Caco-2 (cell line): ENCODE results near the gene PAPPA2. TPM values are rescaled to one million over a fixed set of nuclear protein-coding genes. Genes with fewer than 3 reads are reported as not detected.

ENCODE experiments used
- BruUV-seq: library from RNA; stranded (reverse); fragments of 400-500 nt; replicated peaks from 2 replicates; lab custom pipeline; 2021; lab: Mats Ljungman, UMichigan
- CTCF ChIA-PET: fragments of 300-600 bp; sonication (Branson Sonifier 250); formaldehyde crosslinking; loops from one replicate; lab custom pipeline; 2022; ENCODE audit warnings: antibody characterized with exemption; lab: Charles Lee
- POLR2A ChIA-PET: fragments of 300-600 bp; sonication (Branson Sonifier 250); formaldehyde crosslinking; loops from one replicate; lab custom pipeline; 2022; ENCODE audit warnings: antibody characterized with exemption; lab: Charles Lee
- DNase-seq, 2 experiments: peaks; one replicate each; pipeline versions ENCODE4 v3.0.0 to v3.0.0-alpha.2; 2020 to 2022
- H3K27me3 ChIP-seq: replicated peaks from 2 replicates; pipeline ENCODE4 v1.6.0; 2011; ENCODE audit warnings: low read length; ENCODE audit not compliant: control insufficient read depth, insufficient read depth
- H3K36me3 ChIP-seq: 2 replicates; pipeline ENCODE4 v1.5.1; 2011; ENCODE audit warnings: low read length; ENCODE audit not compliant: control insufficient read depth, insufficient read depth
- H3K4me1 ChIP-seq: fragments of 250-450 bp; sonication (Bioruptor Pico); 2 replicates; pipeline ENCODE4 v1.5.1; 2020; ENCODE audit warnings: mild to moderate bottlenecking
- H3K4me3 ChIP-seq: 2 replicates; pipeline ENCODE4 v1.5.1; 2011; ENCODE audit warnings: low read depth, mild to moderate bottlenecking, control low read depth, low read length
- H3K9me3 ChIP-seq: fragments of 250-450 bp; sonication (Bioruptor Pico); 2 replicates; pipeline ENCODE4 v1.5.1; 2020; ENCODE audit warnings: mild to moderate bottlenecking, moderate library complexity
- H3K27ac Mint-ChIP-seq: one replicate; pipeline ENCODE4 v1.8.0; 2022; ENCODE audit warnings: mixed read lengths; ENCODE audit not compliant: unreplicated experiment
- H3K27me3 Mint-ChIP-seq: one replicate; pipeline ENCODE4 v1.8.0; 2022; ENCODE audit warnings: mixed read lengths; ENCODE audit not compliant: insufficient read depth, unreplicated experiment
- H3K36me3 Mint-ChIP-seq: one replicate; pipeline ENCODE4 v1.8.0; 2022; ENCODE audit warnings: mild to moderate bottlenecking, mixed read lengths; ENCODE audit not compliant: insufficient read depth, unreplicated experiment
- H3K4me1 Mint-ChIP-seq: one replicate; pipeline ENCODE4 v1.8.0; 2022; ENCODE audit warnings: low read depth, mixed read lengths; ENCODE audit not compliant: unreplicated experiment
- H3K4me3 Mint-ChIP-seq: one replicate; pipeline ENCODE4 v1.8.0; 2022; ENCODE audit warnings: mild to moderate bottlenecking, moderate library complexity, mixed read lengths; ENCODE audit not compliant: unreplicated experiment
- H3K9me3 Mint-ChIP-seq: one replicate; pipeline ENCODE4 v1.8.0; 2022; ENCODE audit warnings: mixed read lengths; ENCODE audit not compliant: unreplicated experiment
- intact Hi-C: fragments of 100-400 bp; cut with micrococcal nuclease; formaldehyde crosslinking; loops from one replicate; pipeline ENCODE4 v1.10.0; 2022; ENCODE audit not compliant: unreplicated experiment
- total RNA-seq: library from RNA; stranded (reverse); gene quantifications from 2 replicates; pipeline ENCODE4 v1.2.3, GENCODE V29; 2022
- TF ChIP-seq, protein P1 (sequence below), 2 experiments: fragments of 200-600 bp in 1 of 2; IDR thresholded peaks; 1 replicate in 1 of 2; 2 replicates in 1 of 2; pipeline versions ENCODE4 v1.5.1 to v1.8.0; 2011 to 2022; ENCODE audit warnings: antibody characterized with exemption in 1 of 2, control low read depth in 1 of 2, inconsistent platforms in 1 of 2, low read depth in 1 of 2, low read length in 1 of 2, mild to moderate bottlenecking in 1 of 2, moderate library complexity in 1 of 2; ENCODE audit not compliant: insufficient read depth in 1 of 2, severe bottlenecking in 1 of 2, unreplicated experiment in 1 of 2

PAPPA2 gene
- total RNA-seq, 1 experiment from 2014 or later = 0.18 TPM

GRCh38 chr1:176696109-176696508, 233.1 kb downstream of the PAPPA2 start:
- Histone ChIP-seq H3K27me3 (no peaks in the 10 kb centered on the region), H3K36me3 (no peaks in the 10 kb centered on the region), H3K4me1 (no peaks in the 10 kb centered on the region), H3K9me3 (no peaks in the 10 kb centered on the region), H3K4me3 (no peak overlapping the region)
- intact Hi-C loops = no loop called here
- Mint-ChIP-seq H3K27ac (no peak overlapping the region), H3K36me3 (no peaks in the 10 kb centered on the region), H3K4me3 (no peak overlapping the region), H3K9me3 (no peaks in the 10 kb centered on the region), H3K27me3 (peaks cover 9% of the 10 kb centered on the region), H3K4me1 (no peaks in the 10 kb centered on the region)
- POLR2A ChIA-PET = no interaction called here
- CTCF ChIA-PET = interaction anchor here (0.6 kb wide), 1 partner anchor 422 kb away, joined by 3 read pairs; no protein-coding TSS in a partner anchor
- TF ChIP-seq, protein P1, sequence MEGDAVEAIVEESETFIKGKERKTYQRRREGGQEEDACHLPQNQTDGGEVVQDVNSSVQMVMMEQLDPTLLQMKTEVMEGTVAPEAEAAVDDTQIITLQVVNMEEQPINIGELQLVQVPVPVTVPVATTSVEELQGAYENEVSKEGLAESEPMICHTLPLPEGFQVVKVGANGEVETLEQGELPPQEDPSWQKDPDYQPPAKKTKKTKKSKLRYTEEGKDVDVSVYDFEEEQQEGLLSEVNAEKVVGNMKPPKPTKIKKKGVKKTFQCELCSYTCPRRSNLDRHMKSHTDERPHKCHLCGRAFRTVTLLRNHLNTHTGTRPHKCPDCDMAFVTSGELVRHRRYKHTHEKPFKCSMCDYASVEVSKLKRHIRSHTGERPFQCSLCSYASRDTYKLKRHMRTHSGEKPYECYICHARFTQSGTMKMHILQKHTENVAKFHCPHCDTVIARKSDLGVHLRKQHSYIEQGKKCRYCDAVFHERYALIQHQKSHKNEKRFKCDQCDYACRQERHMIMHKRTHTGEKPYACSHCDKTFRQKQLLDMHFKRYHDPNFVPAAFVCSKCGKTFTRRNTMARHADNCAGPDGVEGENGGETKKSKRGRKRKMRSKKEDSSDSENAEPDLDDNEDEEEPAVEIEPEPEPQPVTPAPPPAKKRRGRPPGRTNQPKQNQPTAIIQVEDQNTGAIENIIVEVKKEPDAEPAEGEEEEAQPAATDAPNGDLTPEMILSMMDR (IDR thresholded peaks at IDR 0.05; ENCODE audit: insufficient read depth in 1 of 2, low read depth in 1 of 2, low read length in 1 of 2, severe bottlenecking in 1 of 2, unreplicated experiment in 1 of 2) = no peak
- no TSS peak for BruUV-seq
- DNase-seq = no peak

DNA sequence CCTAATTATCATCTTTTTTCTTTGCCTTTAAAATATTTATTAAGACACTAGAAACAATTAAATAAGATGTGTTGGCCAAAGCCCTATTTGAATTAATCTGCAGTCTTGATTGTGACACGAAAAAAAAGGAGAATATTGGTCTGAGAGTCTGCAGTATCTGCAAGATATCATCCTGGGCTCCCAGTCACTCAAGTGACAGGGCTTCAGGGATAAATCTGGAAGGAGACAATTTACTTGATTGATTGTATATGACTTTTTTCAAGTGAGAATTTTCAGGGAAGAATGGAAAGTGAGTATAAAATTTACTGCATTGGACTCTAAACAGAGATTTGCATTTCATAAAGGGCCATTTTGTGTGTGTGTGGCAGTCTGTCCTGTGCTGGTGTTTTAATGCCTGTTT, 233.7 kb downstream of the PAPPA2 start:
- TF ChIP-seq, protein P1 (IDR thresholded peaks at IDR 0.05; ENCODE audit: insufficient read depth in 1 of 2, low read depth in 1 of 2, low read length in 1 of 2, severe bottlenecking in 1 of 2, unreplicated experiment in 1 of 2) = no peak
- ChIA-PET POLR2A (no interaction called here), CTCF (no interaction called here)
- no peaks in the 10 kb centered on the region for H3K9me3 Mint-ChIP-seq
- intact Hi-C loops = no loop called here
- Histone ChIP-seq H3K36me3 (no peaks in the 10 kb centered on the region), H3K4me1 (no peaks in the 10 kb centered on the region), H3K9me3 (no peaks in the 10 kb centered on the region), H3K27me3 (no peaks in the 10 kb centered on the region), H3K4me3 (no peak overlapping the region)
- no peak overlapping the region for H3K4me3 Mint-ChIP-seq
- peaks cover 9% of the 10 kb centered on the region for H3K27me3 Mint-ChIP-seq
- no peak overlapping the region for H3K27ac Mint-ChIP-seq
- no TSS peak for BruUV-seq
- no peak for DNase-seq
- H3K4me1 Mint-ChIP-seq = no peaks in the 10 kb centered on the region
- H3K36me3 Mint-ChIP-seq = no peaks in the 10 kb centered on the region

DNA sequence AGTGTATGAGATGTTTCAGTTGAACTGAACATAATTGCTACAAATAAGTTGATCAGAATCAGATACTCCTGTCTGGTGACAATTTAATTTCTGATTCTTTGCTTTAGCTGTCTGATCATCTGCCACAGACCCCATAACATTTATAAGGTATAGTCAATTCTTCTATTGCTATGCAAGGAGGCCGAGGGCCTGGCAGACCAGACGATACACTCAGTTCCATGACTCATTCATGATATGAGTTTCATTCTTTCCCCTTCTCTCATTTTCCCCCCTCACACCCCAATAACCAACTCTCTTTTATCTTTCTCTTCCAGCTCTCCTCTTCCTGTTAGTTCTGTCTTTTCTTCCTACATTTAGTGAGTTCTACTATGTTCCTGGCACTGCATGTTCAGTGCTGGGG, 236.8 kb downstream of the PAPPA2 start:
- Histone ChIP-seq H3K36me3 (no peaks in the 10 kb centered on the region), H3K4me1 (no peaks in the 10 kb centered on the region), H3K27me3 (no peaks in the 10 kb centered on the region), H3K4me3 (no peak overlapping the region), H3K9me3 (no peaks in the 10 kb centered on the region)
- H3K27me3 Mint-ChIP-seq = peaks cover 5% of the 10 kb centered on the region
- no peaks in the 10 kb centered on the region for H3K36me3 Mint-ChIP-seq
- no peaks in the 10 kb centered on the region for H3K9me3 Mint-ChIP-seq
- TF ChIP-seq, protein P1 (IDR thresholded peaks at IDR 0.05; ENCODE audit: insufficient read depth in 1 of 2, low read depth in 1 of 2, low read length in 1 of 2, severe bottlenecking in 1 of 2, unreplicated experiment in 1 of 2) = no peak
- CTCF ChIA-PET = no interaction called here
- intact Hi-C loops = no loop called here
- DNase-seq = no peak
- POLR2A ChIA-PET = no interaction called here
- no peak overlapping the region for H3K4me3 Mint-ChIP-seq
- BruUV-seq = no TSS peak
- no peaks in the 10 kb centered on the region for H3K4me1 Mint-ChIP-seq
- H3K27ac Mint-ChIP-seq = no peak overlapping the region
